A549 (cell line): ENCODE results near the gene PRMT7. TPM values are rescaled to one million over a fixed set of nuclear protein-coding genes. Genes with fewer than 3 reads are reported as not detected.

Experiments
- ATAC-seq, 2 experiments: fragments of 200-7000 bp in 1 of 2; fragments of >200 bp in 1 of 2; cut with Nextera tagmentation in 1 of 2; cut with Tn5 transposase in 1 of 2; 3 replicates each; pipeline versions ENCODE4 v1.8.0 to v1.9.1; 2018 to 2020; ENCODE audit warnings: mild to moderate bottlenecking in 1 of 2, moderate library complexity in 1 of 2
- CTCF ChIA-PET: fragments of 300-600 bp; sonication (Branson Sonifier 250); formaldehyde crosslinking; extraction: SDS; loops from one replicate; lab custom pipeline; 2021; ENCODE audit warnings: antibody characterized with exemption, inconsistent platforms; lab: Yijun Ruan, JAX
- POLR2A ChIA-PET: fragments of 350-600 bp; formaldehyde crosslinking; extraction: SDS; loops from one replicate; lab custom pipeline; 2021; ENCODE audit warnings: antibody characterized with exemption, inconsistent platforms; lab: Yijun Ruan, JAX
- DNase-seq, 2 experiments: peaks; one replicate each; pipeline versions ENCODE4 v3.0.0 to v3.0.0-alpha.2; 2011 to 2016; ENCODE audit warnings: low read depth in 1 of 2, low spot score in 1 of 2
- FAIRE-seq: peaks from 2 replicates; lab custom pipeline; 2011; peaks lifted over from hg19 to GRCh38; lab: Jason Lieb, UNC
- H3K27ac ChIP-seq, 2 experiments: fragments of >200 bp; sonication (Bioruptor Twin); formaldehyde crosslinking; 3 replicates each; pipeline ENCODE4 v1.5.1; 2016 to 2017
- H3K4me1 ChIP-seq: fragments of >200 bp; sonication (Bioruptor Twin); formaldehyde crosslinking; 3 replicates; pipeline ENCODE4 v1.6.1; 2016
- H3K4me2 ChIP-seq: fragments of >200 bp; sonication (Bioruptor Twin); formaldehyde crosslinking; 3 replicates; pipeline ENCODE4 v1.6.1; 2016
- H3K4me3 ChIP-seq: fragments of >200 bp; sonication (Bioruptor Twin); formaldehyde crosslinking; 3 replicates; pipeline ENCODE4 v1.5.1; 2016
- H3K9me3 ChIP-seq: fragments of >200 bp; sonication (Bioruptor Twin); formaldehyde crosslinking; 3 replicates; pipeline ENCODE4 v1.6.1; 2016
- ATOH8 ChIP-seq: fragments of 250-450 bp; sonication (Bioruptor Pico); IDR thresholded peaks from 2 replicates; pipeline ENCODE4 v1.5.0; 2020; ENCODE audit warnings: low read depth, mild to moderate bottlenecking, moderate library complexity
- BCL3 ChIP-seq: fragments of >200 bp; sonication (Bioruptor Twin); formaldehyde crosslinking; IDR thresholded peaks from 3 replicates; pipeline ENCODE4 v1.6.1; 2016
- BHLHE40 ChIP-seq: IDR thresholded peaks from 2 replicates; pipeline ENCODE4 v1.6.1; 2012; ENCODE audit warnings: low read depth, low read length, inconsistent platforms
- CHD4 ChIP-seq: fragments of 200-600 bp; sonication (generic); IDR thresholded peaks from 2 replicates; pipeline ENCODE4 v1.6.1; 2016; ENCODE audit warnings: antibody characterized with exemption, mild to moderate bottlenecking, borderline replicate concordance
- CTCF ChIP-seq: fragments of >200 bp; sonication (Bioruptor Twin); formaldehyde crosslinking; IDR thresholded peaks from 3 replicates; pipeline ENCODE4 v1.5.1; 2016
- FOXS1 ChIP-seq: fragments of 250-450 bp; sonication (Bioruptor Pico); IDR thresholded peaks from 2 replicates; pipeline ENCODE4 v1.5.0; 2020; ENCODE audit warnings: mild to moderate bottlenecking, moderate library complexity
- HEYL ChIP-seq: fragments of 250-450 bp; sonication (Bioruptor Pico); IDR thresholded peaks from 2 replicates; pipeline ENCODE4 v1.8.0; 2021; ENCODE audit warnings: mild to moderate bottlenecking, moderate library complexity
- MAFK ChIP-seq: fragments of 450-650 bp; IDR thresholded peaks from 2 replicates; pipeline ENCODE4 v1.6.1; 2014; ENCODE audit not compliant: partially characterized antibody
- NFE2L2 ChIP-seq: fragments of 150-350 bp; conservative IDR thresholded peaks from 2 replicates; pipeline ENCODE4 v1.6.1; 2014; ENCODE audit warnings: low read length
- NR3C1 ChIP-seq: fragments of >200 bp; sonication (Bioruptor Twin); formaldehyde crosslinking; IDR thresholded peaks from 3 replicates; pipeline ENCODE4 v1.6.1; 2017
- REST ChIP-seq: fragments of 200-600 bp; sonication (generic); IDR thresholded peaks from 2 replicates; pipeline ENCODE4 v1.6.1; 2016; ENCODE audit warnings: antibody characterized with exemption, mild to moderate bottlenecking, moderate library complexity
- RNF2 ChIP-seq: fragments of 200-600 bp; sonication (generic); IDR thresholded peaks from 2 replicates; pipeline ENCODE4 v1.6.1; 2016; ENCODE audit warnings: low read depth, mild to moderate bottlenecking, antibody characterized with exemption, moderate library complexity, borderline replicate concordance
- SMC3 ChIP-seq: fragments of >200 bp; sonication (Bioruptor Twin); formaldehyde crosslinking; IDR thresholded peaks from 3 replicates; pipeline ENCODE4 v1.6.1; 2018; ENCODE audit warnings: inconsistent platforms
- TP53 ChIP-seq: fragments of 250-450 bp; sonication (Bioruptor Pico); IDR thresholded peaks from 2 replicates; pipeline ENCODE4 v1.5.0; 2021; ENCODE audit warnings: mild to moderate bottlenecking, moderate library complexity
- ZNF302 ChIP-seq: fragments of 250-450 bp; sonication (Bioruptor Pico); IDR thresholded peaks from 2 replicates; pipeline ENCODE4 v1.9.0; 2021; ENCODE audit warnings: inconsistent platforms, mild to moderate bottlenecking, moderate library complexity
- ZSCAN20 ChIP-seq: fragments of 250-450 bp; sonication (Bioruptor Pico); IDR thresholded peaks from 2 replicates; pipeline ENCODE4 v1.8.0; 2022; ENCODE audit warnings: mild to moderate bottlenecking, moderate library complexity
- WGBS: methylation state at CpG from one replicate; pipeline ENCODE4 v1.1.6; 2017; ENCODE audit errors: missing lambda C conversion rate; 5-methylcytosine and 5-hydroxymethylcytosine counted together
- polyA plus RNA-seq, 4 experiments: library from polyadenylated mRNA; depleted of rRNA in 3 of 4; stranded (reverse); fragments of >200 nt; fragmentation: RNase III in 1 of 4; extraction: RNeasy Plus Mini Kit Qiagen cat#74134 plus additional on column Dnase treatment in 1 of 4; gene quantifications; 2 replicates in 3 of 4; 3 replicates in 1 of 4; pipeline ENCODE4 v1.2.3, GENCODE V29; 2011 to 2017

The PRMT7 gene
- polyA plus RNA-seq, 2 of the 4 experiments (the other 2 are of a cell fraction), result 37.1 to 44.7 TPM

- ATAC-seq, result no peak
- WGBS, result 96% methylated on average over 12 of the region's 12 CpGs
- Histone ChIP-seq H3K9me3 (no peaks in the 10 kb centered on the region), H3K4me3 (no peak overlapping the region)
- CTCF ChIA-PET, result interaction anchor here (0.6 to 5.9 kb wide), 5 partner anchors 15 to 1841 kb away, joined by 3 to 35 read pairs (median 4); partner anchors contain the start of gene SLC7A6
- TF ChIP-seq CTCF (no peak), NR3C1 (no peak), SMC3 (no peak), BCL3 (no peak), ATOH8 (CRISPR knock-in tag) (no peak), NFE2L2 (no peak), RNF2 (no peak), ZSCAN20 (CRISPR knock-in tag) (no peak), CHD4 (no peak), HEYL (CRISPR knock-in tag) (no peak), FOXS1 (CRISPR knock-in tag) (no peak), REST (no peak), TP53 (CRISPR knock-in tag) (no peak), MAFK (no peak), BHLHE40 (no peak), ZNF302 (no peak)
- TF ChIP-seq, all 56 proteins: peak for 0
- Histone ChIP-seq H3K4me2 (no peak overlapping the region), H3K4me1 (peaks cover 15% of the 10 kb centered on the region), H3K27ac (no peak overlapping the region)
- FAIRE-seq (no peak), DNase-seq (no peak)
- POLR2A ChIA-PET, result interaction anchor here (0.7 to 0.9 kb wide), 3 partner anchors 23 to 49 kb away, joined by 4 to 6 read pairs (median 5); partner anchors contain the start of genes PRMT7 and SLC7A6OS
Observed at GRCh38 chr16:68286153-68287074, 24.4 kb upstream of the PRMT7 start.
